ENCODE results near the gene CNNM1. TPM values are rescaled to one million over a fixed set of nuclear protein-coding genes. Genes with fewer than 3 reads are reported as not detected.

Gene CNNM1
- total RNA-seq, 1 experiment from 2014 or later = not detected

GRCh38 chr10:99432047-99432446, 102.9 kb downstream of the CNNM1 start (continued):
- TF ChIP-seq REST (IDR thresholded peaks at IDR 0.05; ENCODE audit: low read depth) = no peak

DNA sequence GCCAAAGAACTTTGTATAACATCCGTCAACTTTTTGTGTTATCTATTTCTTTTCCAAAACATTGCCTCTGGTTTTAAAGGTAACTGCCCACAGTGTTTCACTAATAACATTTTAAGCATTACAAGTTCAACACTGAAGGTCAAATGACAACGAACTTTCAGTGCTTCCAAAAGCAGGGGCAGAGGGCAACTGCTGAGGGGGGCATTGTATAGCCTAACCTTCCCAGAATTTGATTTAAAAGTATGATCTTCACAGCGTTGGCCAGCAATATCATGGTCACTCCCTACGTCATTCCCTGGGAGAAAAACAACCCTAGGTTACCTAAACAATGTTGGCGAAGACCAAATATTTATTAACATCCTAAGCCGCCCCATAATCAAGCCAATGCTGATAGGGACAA, 103.7 kb downstream of the CNNM1 start:
- Histone ChIP-seq H3K4me2 (ENCODE audit: low read length) (no peak overlapping the region), H3K36me3 (ENCODE audit: control insufficient read depth in 1 of 2, insufficient read depth in 2 of 2, low read length in 2 of 2) (no peaks in the 10 kb centered on the region; a peak in 1 of 4 replicates), H3K9me2 (ENCODE audit: insufficient read depth) (no peaks in the 10 kb centered on the region), H3K79me2 (ENCODE audit: insufficient read depth, low read length) (peaks cover 43% of the 10 kb centered on the region), H3K9ac (ENCODE audit: low read length) (no peak overlapping the region), H3K27ac (ENCODE audit: low read depth, low read length) (no peak overlapping the region), H3K4me1 (ENCODE audit: control insufficient read depth in 1 of 2, insufficient read depth in 2 of 2, low read length in 2 of 2) (peaks cover 7 to 22% of the 10 kb centered on the region in 2 experiments; a peak in 3 of 4 replicates), H2AFZ (ENCODE audit: low read depth, low read length, poor library complexity, severe bottlenecking) (no peak overlapping the region), H4K20me1 (ENCODE audit: insufficient read depth) (peaks cover 4% of the 10 kb centered on the region; the same call in 1 of the 2 replicates), H3K9me3 (ENCODE audit: control insufficient read depth in 1 of 2, insufficient read depth in 1 of 2, low read depth in 1 of 2, low read length in 2 of 2) (no peaks in the 10 kb centered on the region), H3K27me3 (ENCODE audit: insufficient read depth, low read length) (no peaks in the 10 kb centered on the region), H3K4me3 (replicated peaks in 1 of 2; ENCODE audit: low read depth in 1 of 2, low read length in 2 of 2) (no peak overlapping the region)
- POLR2A ChIA-PET = no interaction called here
- TF ChIP-seq SIN3A (IDR thresholded peaks at IDR 0.05; ENCODE audit: low read depth) (no peak), TCF7L2 (IDR thresholded peaks at IDR 0.05; ENCODE audit: borderline replicate concordance, extremely low read depth, insufficient read depth, insufficient read length) (no peak), POLR2A (IDR thresholded peaks at IDR 0.05; ENCODE audit: borderline replicate concordance, extremely low read depth, insufficient read depth, insufficient read length) (no peak), REST (IDR thresholded peaks at IDR 0.05; ENCODE audit: low read depth) (no peak), YY1 (IDR thresholded peaks at IDR 0.05; ENCODE audit: extremely low read depth, insufficient replicate concordance, low read depth, low read length) (no peak), CEBPB (IDR thresholded peaks at IDR 0.05; ENCODE audit: low read depth) (no peak), POLR2AphosphoS5 (IDR thresholded peaks at IDR 0.05; ENCODE audit: low read depth, low read length) (no peak), SP1 (IDR thresholded peaks at IDR 0.05; ENCODE audit: low read depth) (no peak), MAX (IDR thresholded peaks at IDR 0.05) (no peak), ZBTB33 (IDR thresholded peaks at IDR 0.05; ENCODE audit: extremely low read depth, insufficient replicate concordance, low read length) (no peak), FOSL1 (IDR thresholded peaks at IDR 0.05; ENCODE audit: low read depth) (no peak), EGR1 (IDR thresholded peaks at IDR 0.05; ENCODE audit: low read depth) (no peak), RAD21 (IDR thresholded peaks at IDR 0.05; ENCODE audit: low read depth) (no peak), ZNF274 (IDR thresholded peaks at IDR 0.05; ENCODE audit: low read depth, low read length) (no peak), EZH2phosphoT487 (IDR thresholded peaks at IDR 0.05; ENCODE audit: borderline replicate concordance) (no peak)
- intact Hi-C loops (cut with micrococcal nuclease) = loop anchor here (2.0 to 5.0 kb wide), 2 partner anchors 40 to 299 kb away; partner anchors contain the start of genes COX15 and CUTC
- DNase-seq (ENCODE audit: low read depth, low spot score) = no peak
- ATAC-seq = no peak
- CTCF ChIA-PET = interaction anchor here (1.0 to 1.6 kb wide), 7 partner anchors 9 to 188 kb away, joined by 3 to 5 read pairs (median 4); partner anchors contain the start of gene SLC25A28
- RAD21 ChIA-PET (ENCODE audit: low non-redundant PET in 1 of 2, low total read pairs in 2 of 2, uncharacterized antibody in 2 of 2, unreplicated experiment in 2 of 2) = no interaction called here
- BruUV-seq (replicated peaks) = no TSS peak
